ENCODE measurements around the gene ATAD3A.

DNA sequence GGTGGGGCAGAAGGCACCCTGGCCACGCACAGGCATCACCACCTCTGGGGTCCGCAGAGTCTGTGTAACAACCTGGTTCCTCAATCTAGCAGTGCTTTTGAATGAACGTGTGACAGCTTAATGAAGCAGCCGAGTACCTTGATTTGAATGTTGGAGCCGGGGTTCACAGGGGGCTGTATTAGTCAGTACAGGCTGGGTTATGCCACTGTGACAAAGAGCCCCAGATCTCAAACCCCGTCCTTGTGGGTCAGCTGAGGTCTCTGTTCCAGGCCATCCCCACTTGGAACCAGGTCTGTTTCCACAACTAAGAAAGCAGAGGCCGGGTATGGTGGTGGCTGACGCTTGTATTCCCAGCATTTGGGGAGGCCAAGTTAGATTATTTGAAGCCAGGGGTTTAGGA is 18.0 kb downstream of the ATAD3A start:
- TF ChIP-seq, protein P1, sequence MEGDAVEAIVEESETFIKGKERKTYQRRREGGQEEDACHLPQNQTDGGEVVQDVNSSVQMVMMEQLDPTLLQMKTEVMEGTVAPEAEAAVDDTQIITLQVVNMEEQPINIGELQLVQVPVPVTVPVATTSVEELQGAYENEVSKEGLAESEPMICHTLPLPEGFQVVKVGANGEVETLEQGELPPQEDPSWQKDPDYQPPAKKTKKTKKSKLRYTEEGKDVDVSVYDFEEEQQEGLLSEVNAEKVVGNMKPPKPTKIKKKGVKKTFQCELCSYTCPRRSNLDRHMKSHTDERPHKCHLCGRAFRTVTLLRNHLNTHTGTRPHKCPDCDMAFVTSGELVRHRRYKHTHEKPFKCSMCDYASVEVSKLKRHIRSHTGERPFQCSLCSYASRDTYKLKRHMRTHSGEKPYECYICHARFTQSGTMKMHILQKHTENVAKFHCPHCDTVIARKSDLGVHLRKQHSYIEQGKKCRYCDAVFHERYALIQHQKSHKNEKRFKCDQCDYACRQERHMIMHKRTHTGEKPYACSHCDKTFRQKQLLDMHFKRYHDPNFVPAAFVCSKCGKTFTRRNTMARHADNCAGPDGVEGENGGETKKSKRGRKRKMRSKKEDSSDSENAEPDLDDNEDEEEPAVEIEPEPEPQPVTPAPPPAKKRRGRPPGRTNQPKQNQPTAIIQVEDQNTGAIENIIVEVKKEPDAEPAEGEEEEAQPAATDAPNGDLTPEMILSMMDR (conservative IDR thresholded peaks at IDR 0.05; ENCODE audit: low read depth, low read length) = no peak
- TF ChIP-seq POLR2A (IDR thresholded peaks at IDR 0.05; ENCODE audit: low read depth, low read length) (no peak), MAFK (IDR thresholded peaks at IDR 0.05; ENCODE audit: low read depth, low read length) (no peak), SMC3 (IDR thresholded peaks at IDR 0.05; ENCODE audit: low read depth, low read length) (no peak), RAD21 (IDR thresholded peaks at IDR 0.05; ENCODE audit: low read length) (no peak), RFX5 (IDR thresholded peaks at IDR 0.05; ENCODE audit: low read depth, low read length) (no peak), CEBPB (IDR thresholded peaks at IDR 0.05; ENCODE audit: low read depth, low read length) (no peak), MXI1 (IDR thresholded peaks at IDR 0.05; ENCODE audit: borderline replicate concordance, low read depth, low read length) (no peak), FOS (IDR thresholded peaks at IDR 0.05; ENCODE audit: low read depth, low read length) (no peak), MAZ (IDR thresholded peaks at IDR 0.05; ENCODE audit: borderline replicate concordance, low read depth, low read length) (no peak), BHLHE40 (IDR thresholded peaks at IDR 0.05; ENCODE audit: low read depth, low read length) (no peak), RCOR1 (IDR thresholded peaks at IDR 0.05; ENCODE audit: insufficient replicate concordance, low read length) (no peak)
- TF ChIP-seq, protein P2, sequence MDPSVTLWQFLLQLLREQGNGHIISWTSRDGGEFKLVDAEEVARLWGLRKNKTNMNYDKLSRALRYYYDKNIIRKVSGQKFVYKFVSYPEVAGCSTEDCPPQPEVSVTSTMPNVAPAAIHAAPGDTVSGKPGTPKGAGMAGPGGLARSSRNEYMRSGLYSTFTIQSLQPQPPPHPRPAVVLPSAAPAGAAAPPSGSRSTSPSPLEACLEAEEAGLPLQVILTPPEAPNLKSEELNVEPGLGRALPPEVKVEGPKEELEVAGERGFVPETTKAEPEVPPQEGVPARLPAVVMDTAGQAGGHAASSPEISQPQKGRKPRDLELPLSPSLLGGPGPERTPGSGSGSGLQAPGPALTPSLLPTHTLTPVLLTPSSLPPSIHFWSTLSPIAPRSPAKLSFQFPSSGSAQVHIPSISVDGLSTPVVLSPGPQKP (IDR thresholded peaks at IDR 0.05; ENCODE audit: borderline replicate concordance, low read depth, low read length) = no peak
- TF ChIP-seq, protein P3, sequence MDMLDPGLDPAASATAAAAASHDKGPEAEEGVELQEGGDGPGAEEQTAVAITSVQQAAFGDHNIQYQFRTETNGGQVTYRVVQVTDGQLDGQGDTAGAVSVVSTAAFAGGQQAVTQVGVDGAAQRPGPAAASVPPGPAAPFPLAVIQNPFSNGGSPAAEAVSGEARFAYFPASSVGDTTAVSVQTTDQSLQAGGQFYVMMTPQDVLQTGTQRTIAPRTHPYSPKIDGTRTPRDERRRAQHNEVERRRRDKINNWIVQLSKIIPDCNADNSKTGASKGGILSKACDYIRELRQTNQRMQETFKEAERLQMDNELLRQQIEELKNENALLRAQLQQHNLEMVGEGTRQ (IDR thresholded peaks at IDR 0.05; ENCODE audit: low read depth, low read length) = no peak

Data from IMR-90 (cell line).